Muscle of back (tissue), 11 donors: ENCODE data around the gene ZMIZ1. TPM values are rescaled to one million over a fixed set of nuclear protein-coding genes. Genes with fewer than 3 reads are reported as not detected.

ENCODE experiments used
- DNase-seq, 3 donors: peaks; one replicate each; pipeline versions ENCODE4 v3.0.0 to v3.0.0-alpha.2; 2013
- polyA plus RNA-seq, 10 donors: library from polyadenylated mRNA; unstranded; fragments of 120-200 nt; gene quantifications; one replicate each; pipeline ENCODE4 v1.2.1, GENCODE V29; 2013; ENCODE audit not compliant: insufficient read length in 10 of 10

Gene ZMIZ1
- polyA plus RNA-seq, 10 donors, result 27.1 to 52.0 (median 35.3) TPM

DNA sequence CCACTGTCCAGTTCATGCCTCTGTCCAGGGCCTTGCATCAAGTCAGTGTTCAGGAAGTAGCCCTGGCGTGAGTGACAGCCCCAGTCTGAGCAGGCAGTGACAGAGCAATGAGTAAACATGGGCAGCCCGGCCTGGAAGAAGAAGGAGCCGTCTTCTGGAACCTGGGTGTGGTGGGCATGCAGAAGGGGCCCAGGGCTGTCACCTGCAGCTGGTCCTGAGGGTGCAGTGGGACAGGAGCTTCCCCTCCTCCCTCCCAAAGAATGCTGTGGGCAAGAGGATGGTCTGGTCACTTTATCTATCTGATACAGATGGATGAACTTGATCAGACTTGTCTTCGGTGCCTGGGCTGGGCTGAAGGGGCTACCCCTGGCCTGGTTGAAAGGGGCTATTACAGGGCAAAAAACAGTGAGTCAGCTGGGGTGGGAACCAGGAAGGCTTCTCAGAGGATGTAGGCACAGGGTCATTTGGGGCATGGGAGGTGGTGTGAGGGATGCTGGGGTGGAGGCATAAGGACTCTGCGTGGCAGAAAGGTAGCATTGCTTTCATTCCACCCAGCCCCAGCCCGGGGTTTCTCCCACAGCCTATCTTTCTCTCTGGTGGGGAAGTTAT, 235.8 kb downstream of the ZMIZ1 start:
- DNase-seq, result no peak

- DNase-seq, result no peak
Measured at GRCh38 chr10:79305515-79305914, 236.7 kb downstream of the ZMIZ1 start.

DNA sequence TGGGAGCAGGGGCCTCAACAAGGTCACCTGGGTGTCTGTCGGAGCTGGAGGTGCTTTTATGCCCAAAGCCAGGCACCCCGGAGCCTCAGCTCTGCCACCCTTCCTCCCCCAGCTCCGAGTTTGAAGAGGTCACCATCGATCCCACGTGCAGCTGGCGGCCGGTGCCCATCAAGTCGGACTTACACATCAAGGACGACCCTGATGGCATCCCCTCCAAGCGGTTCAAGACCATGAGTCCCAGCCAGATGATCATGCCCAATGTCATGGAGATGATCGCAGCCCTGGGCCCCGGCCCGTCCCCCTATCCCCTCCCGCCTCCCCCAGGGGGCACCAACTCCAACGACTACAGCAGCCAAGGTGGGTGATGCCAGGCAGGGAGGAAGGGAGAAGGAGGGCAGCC, 237.2 kb downstream of the ZMIZ1 start:
- DNase-seq, result no peak

- DNase-seq, result no peak
Measured at GRCh38 chr10:79306644-79307220, 238.0 kb downstream of the ZMIZ1 start.

- no peak for DNase-seq
Measured at GRCh38 chr10:79308016-79308415, 239.2 kb downstream of the ZMIZ1 start.

- no peak for DNase-seq
Measured at GRCh38 chr10:79308969-79309665, 240.4 kb downstream of the ZMIZ1 start.

DNA sequence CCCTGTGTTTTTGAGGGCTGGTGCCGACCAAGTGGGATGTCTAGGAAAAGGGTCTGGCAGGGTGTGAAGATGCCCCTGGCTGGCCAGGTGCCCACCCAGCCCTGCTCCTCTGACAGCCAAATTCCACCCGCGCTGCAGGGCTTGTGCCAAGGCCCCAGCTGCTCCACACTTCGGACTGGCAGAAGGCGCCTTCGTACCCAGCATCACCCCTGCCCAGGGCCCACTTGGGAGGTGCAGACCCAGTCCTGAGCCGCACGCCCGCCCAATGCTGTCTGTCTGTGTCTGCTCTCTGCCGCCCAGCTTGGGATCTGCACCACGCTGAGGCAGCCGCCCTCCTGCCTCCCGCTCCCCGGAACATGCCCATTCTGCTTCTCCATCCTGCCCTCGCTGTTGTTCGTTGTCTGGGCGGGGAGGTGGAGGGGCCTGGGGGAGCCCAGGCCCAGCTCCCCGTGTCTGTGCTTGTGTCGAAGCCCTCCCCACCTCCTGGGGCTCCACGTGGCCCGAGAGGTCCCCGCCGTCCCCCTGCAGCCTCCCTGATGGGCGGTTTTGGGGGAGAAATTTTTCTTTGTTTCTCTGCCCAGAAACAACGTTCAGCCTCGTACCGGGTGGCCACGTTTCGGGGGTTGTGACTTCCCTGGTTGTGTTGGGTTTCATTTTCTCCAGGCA, 241.6 kb downstream of the ZMIZ1 start:
- no peak for DNase-seq

- DNase-seq, result no peak
Measured at GRCh38 chr10:79310911-79311573, 242.3 kb downstream of the ZMIZ1 start.

DNA sequence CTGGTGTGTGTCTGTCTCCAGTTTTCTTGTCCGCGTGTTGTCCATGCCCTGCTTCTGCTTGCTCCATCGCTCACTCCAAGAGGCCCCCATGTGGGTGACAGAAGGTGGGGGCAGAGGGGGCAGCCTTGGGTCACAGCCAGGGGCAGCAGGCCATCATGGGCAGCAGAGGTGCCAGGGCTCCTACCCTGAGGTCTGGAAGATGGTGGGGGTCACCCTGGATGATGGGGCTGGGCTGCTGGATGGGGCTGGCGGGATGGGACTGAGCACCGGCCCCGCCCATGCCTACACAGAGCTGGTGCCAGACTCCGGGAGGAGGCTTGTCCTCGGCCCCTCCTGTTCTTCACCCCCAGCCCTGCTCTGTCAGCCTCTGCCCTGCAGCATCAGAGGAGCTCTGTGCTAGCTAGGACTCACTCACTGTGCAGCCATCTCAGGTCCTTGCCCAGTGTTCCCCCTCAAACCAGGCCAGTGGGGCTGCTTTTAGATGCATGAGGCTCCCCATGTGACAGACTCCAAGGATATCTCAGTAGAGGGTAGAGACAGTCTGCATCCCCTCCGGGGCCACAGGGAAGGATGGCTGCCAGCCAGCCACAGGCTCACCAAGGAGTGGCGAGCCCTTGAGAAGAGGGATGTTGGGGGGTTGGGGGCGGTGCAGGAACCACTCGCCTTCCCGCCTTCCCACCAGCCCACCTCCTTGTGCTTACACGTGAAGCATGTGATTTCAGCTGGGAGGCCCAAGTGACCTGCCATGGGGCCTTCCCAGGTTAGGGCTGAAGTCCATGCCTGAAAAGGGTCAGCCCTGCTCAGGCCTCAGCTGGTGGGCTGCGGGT, 243.0 kb downstream of the ZMIZ1 start:
- no peak for DNase-seq

- DNase-seq, result no peak
Measured at GRCh38 chr10:79312601-79313187, 243.9 kb downstream of the ZMIZ1 start.

DNA sequence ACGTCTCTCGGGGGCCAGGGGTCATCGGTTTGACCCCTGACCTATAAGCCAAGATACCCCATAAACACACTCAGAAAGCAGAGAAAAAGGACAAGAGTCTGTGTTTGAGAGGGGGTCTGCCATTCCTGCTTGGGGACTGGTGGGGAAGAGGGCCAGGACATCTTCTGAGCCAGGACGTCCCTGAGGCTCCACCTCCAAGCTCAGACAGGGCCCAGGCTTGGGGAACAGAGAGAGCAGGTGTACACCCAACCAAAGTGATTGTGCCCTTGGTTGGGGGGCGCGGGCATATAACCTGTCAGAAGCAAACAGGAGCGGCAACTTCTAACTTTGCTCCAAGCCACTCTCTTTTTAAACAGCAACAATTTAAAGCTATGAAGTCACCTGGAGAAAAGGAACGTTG, 244.6 kb downstream of the ZMIZ1 start:
- no peak for DNase-seq

DNA sequence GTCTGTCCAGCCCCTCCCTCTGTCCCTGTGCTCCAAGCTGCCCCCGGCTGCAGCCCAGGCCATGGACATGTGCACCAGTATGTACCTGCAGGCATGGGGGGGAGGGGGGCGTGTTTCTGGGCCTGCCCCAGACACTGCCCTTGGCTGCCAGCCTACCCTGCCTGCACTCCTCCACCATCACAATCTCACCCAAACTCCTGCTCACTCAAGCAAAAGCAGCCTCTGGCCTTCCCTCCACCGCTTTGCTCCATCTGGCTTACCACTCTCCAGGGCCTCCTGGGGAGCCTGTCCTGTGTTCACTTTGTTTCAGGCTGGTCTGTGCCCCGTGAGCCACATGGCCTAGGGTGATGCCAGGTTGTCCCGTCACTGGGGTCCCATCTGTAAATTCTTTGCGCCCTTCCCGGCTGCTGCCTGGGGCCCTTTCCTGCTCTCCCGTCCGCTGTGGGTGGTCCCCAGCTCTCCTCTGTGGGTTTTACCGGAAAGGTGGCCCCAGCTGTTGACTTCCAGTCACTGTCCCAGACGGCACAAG, 245.2 kb downstream of the ZMIZ1 start:
- DNase-seq, result no peak

GRCh38 chr10:79314761-79315601, 246.2 kb downstream of the ZMIZ1 start:
- DNase-seq, result no peak

DNA sequence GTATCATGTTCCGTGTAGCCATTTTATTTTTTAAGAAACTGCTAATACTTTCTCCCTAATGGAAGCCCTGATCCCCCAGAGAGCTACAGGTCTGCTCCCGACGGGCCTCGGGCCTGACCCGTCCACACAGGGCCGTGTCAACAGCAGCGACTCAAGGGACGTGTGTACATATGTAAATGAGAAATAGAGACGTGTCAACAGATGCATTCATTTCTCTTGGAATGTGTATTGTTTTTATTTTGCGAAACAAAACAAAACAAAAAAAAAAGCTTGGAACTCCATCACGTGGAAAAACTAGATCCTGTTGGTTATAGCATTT, 246.8 kb downstream of the ZMIZ1 start:
- DNase-seq, result no peak

DNA sequence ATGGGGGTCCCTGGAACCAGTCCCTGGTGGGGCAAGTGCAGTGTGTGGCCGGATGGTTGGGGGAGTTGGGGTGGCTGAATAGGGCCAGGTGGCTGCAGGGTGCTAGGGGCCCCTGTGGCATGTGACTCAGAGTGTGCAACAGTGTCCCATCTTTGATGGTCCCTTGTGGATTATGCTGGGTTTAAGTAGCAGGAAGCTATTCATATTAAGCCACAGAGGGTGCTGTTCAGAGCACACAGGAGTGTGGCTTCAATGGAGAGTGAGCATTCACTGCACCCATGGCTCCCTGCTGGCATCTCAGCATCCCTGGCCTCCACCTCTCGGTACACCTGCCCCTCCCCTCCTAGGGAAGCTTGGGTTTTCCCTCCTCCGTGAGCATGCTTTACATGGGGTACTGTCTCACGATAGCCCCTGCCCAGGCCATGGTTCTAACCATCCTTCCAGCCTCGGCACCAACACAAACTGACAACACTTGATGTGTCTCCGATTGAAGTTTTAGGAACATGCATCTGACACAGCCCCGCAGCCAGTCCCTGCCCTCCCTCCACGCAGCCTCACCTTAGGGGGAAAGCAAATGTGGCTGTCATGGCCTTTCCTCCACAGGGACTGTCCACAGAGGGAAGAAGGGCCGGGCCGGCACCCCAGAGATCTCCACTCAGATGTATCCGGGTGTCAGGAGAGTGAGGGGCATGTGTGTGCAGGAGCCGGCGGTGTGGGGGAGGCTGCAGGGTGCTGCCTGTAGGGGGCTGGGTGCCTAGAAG, 248.1 kb downstream of the ZMIZ1 start:
- no peak for DNase-seq

GRCh38 chr10:79318369-79318768, 249.6 kb downstream of the ZMIZ1 start:
- no peak for DNase-seq

DNA sequence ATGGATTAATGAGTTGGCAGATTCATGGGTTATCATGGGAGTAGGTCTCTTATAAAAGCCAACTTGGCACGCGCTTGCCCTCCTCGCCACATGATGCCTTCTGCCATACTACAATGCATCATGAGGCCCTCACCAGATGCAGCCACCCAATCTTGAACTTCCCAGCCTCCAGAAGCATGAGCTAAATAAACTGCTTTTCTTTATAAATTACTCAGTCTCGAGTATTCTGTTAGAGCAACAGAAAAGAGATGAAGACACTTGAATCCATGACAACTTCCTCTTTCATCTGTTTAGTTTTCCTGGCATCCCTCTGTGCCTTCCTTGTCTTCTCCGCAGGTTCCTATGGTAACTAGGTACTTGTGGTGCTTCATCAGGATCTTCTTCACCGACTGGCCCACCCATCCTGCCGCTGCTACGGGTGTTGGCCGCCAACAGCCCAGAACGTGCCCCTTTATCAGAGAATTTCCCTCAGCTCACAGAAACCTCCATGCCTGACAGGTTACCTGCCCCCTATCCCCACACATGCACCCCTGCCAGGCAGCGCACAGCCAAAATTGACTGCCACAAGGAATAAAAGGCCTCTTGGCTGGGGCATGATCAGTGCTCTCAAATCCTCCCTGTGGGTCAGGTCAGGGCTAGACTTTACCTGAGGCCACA, 250.5 kb downstream of the ZMIZ1 start:
- DNase-seq, result no peak

DNA sequence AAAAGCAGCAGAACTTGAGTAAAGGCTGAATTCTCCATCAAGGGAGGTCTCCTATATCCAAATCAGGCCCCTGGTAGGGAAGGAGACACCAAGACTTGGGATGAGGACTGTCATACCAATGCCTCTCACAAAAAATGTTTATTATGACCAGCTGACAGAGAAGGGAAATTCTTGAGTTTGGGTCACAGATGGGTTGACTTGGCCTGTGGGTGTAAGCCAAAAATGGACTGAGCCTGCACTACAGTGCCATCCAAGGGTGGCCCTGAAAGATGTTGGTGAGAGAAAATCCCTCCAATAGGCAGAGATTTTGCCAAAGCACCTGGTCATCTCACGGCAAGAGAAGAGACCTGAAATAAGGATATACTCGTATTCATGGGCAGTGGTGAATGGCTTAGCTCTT, 251.6 kb downstream of the ZMIZ1 start:
- no peak for DNase-seq
